A204.1 (cell line): ENCODE results near the gene KCNK5.

Experiments used
- FAIRE-seq: peaks from 2 replicates; lab custom pipeline; 2012; peaks lifted over from hg19 to GRCh38; lab: Jason Lieb, UNC

KCNK5 gene

DNA sequence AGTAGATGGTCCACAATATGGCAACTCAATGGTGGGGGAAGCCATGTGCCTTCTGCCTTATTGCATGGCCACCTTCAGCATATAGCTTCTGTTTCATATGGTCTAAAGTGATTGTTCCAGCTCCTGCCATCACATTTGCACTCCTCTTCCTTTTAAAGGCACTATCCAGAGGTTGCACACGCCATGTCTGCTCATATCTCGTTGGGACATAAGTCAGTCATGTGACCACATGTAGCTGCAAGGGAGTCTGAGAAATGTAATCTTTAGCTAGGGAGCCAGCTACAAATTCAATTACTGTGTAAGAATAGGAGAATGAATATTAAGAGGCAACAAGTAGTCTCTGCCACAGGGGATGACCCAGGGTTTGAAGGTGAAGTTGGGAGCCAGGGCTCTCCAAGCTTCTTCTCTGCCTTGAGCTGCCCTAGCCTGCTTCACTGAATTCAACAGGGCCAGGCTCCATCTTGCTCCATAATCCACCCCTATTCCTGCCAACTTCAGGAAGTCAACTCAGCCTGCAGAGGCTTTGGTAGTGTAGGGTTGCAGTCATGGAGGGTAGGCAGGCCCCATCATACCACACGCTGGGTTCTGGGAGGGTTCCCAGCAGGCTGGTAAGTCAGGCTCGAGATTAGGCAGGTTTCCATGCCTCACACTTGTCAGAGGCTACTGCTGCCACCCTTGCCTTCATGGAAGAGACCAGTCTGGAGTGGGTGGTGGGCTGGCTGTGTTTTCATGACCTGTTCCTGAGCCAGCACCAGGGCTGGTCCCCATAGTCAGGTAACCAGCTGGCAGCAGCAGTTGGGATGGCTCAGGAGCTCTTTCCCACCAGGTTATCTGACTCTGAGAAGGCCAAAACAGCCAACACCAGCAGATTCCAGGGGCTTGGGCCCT, 57.5 kb downstream of the KCNK5 start:
- FAIRE-seq, result no peak

GRCh38 chr6:39170860-39171259, 58.4 kb downstream of the KCNK5 start:
- FAIRE-seq, result no peak

- FAIRE-seq, result no peak
Measured at GRCh38 chr6:39170389-39170788, 58.9 kb downstream of the KCNK5 start.

DNA sequence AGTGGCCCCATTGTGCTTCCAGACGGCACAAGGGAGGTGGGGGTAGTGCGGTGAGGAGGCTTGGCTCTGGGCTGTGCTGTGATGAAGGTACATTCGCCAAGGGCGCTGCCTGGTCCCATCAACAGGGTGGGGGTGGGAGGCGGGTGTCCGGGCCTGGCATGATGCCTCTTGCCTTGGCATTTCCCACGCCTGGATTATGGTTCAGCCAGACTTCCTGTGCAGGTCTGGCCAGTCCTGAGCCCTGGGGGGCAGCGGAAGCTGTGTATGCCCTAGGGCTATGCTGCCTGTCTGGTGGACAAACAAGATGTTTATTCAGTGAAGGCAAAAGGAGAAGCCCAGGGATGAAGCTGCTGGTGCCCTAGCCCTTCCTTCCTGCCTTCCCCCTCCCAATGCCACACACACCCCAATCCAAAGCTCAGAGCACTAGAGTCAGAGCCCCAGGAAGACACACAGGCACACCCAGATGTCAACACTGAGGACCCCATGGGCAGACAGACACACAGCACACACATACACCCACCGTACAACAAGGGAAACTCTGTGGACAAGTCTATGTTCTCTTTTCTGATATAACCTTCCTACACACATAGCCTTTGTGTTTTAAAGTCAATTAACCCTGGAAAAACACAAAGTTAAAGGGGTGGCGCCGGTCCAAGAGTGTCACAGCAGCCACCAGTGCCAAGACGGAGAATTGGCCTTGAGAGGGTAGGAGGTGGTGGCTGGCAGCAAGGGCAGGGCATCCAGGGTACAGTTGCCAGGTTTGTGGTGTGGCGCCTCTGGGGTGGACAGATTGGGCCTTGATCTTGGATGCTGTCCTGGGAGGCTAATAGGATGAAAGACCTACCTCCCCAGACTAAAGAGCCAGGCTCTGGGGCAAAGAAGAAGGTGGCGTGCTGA, 59.6 kb downstream of the KCNK5 start:
- FAIRE-seq, result no peak

- no peak for FAIRE-seq
Measured at GRCh38 chr6:39167866-39168625, 61.2 kb downstream of the KCNK5 start.

GRCh38 chr6:39167321-39167720, 62.0 kb downstream of the KCNK5 start:
- FAIRE-seq, result no peak

GRCh38 chr6:39166912-39167290, 62.4 kb downstream of the KCNK5 start:
- no peak for FAIRE-seq

DNA sequence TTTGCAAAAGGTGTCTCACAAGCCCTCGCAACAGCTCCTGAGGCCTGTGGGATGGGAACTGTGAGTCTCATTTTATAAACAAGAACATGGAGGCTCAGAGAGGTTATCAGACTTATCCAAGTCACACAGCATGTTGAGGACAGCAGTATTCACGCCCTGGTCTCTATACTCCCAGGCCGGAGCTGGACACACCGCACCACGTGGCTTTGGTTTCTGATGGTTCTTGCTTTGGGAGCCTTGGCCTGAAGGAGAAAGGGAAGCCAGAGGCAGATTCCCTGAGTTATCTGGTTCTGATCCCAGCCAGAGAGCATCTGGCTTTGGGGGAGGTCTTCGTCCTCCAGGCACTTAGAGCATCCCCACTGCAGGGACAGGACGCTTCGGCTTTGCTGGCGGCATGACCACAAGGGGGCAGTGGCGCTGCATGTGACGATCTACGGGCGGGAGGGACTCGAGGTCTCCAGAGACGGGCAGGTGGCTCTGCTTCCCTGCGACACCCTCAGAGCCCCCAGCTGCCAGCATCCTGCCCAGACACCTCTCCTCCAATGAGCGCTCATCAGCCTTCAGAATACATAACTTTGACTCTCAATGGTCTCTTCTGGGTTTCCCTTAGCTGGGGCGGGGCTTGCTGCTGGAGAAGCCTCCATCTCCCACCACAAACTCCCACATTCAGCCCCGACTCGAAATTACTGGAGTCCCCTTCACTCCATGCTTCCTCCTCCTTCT, 62.9 kb downstream of the KCNK5 start:
- FAIRE-seq, result no peak

DNA sequence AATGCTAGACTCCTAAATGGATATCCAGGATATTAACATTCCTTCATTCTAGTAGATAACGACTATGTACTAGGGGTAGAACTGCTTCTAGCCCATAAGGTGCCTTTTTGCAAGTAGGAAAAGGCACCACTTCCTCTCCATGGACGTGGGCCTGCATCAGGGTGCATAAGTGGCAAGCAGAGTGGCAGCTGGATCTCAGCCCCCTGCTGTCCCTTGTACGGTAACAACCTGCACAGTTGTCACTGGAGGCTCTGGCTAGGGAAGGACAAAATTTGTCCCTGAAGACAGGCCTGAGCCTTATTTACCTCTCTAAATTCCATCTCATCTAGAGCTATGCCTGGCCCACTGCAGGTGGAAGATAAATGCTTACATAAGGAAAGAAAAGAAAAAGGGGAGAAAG, 71.8 kb downstream of the KCNK5 start:
- no peak for FAIRE-seq

DNA sequence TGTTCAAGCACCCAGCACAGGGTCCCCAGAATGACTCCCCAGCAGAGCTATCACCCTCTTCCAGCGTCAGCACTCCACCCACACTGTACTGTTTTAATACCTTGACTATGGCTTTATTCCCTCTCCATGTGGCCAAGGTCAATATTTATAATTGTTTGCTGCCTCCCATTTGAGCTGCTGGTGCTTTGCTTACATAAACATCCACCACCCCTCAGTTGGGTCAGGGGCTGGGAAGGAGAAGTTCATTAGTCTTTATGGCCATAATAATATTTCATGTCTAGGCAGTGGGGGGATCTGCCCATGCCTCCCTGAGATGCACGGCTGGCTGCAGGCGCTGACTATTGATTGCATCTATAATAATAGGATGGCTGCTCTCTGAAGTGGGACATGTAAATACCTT, 72.5 kb downstream of the KCNK5 start:
- FAIRE-seq, result no peak

GRCh38 chr6:39154705-39155104, 74.6 kb downstream of the KCNK5 start:
- no peak for FAIRE-seq

- FAIRE-seq, result no peak
Measured at GRCh38 chr6:39153766-39154397, 75.4 kb downstream of the KCNK5 start.

DNA sequence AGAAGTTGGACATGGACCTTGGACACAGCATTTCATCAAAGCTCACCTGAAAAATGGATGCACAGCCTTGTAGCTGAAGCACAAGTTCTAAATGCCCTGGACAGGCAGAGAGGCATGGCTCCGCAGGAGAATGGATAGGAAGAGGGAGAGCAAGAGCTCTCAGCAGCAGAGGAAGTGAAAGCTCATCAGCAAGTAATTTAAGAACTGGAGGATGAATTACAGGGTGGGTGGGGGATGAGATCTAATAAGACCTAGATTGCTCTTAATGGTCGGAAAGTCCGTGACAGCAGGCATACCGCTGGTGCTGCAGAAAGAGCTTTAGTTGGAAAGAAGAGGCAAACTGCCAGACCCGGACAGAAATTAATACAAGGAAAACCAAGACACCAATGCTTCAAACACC, 77.0 kb downstream of the KCNK5 start:
- no peak for FAIRE-seq

- no peak for FAIRE-seq
Measured at GRCh38 chr6:39151211-39151610, 78.1 kb downstream of the KCNK5 start.

DNA sequence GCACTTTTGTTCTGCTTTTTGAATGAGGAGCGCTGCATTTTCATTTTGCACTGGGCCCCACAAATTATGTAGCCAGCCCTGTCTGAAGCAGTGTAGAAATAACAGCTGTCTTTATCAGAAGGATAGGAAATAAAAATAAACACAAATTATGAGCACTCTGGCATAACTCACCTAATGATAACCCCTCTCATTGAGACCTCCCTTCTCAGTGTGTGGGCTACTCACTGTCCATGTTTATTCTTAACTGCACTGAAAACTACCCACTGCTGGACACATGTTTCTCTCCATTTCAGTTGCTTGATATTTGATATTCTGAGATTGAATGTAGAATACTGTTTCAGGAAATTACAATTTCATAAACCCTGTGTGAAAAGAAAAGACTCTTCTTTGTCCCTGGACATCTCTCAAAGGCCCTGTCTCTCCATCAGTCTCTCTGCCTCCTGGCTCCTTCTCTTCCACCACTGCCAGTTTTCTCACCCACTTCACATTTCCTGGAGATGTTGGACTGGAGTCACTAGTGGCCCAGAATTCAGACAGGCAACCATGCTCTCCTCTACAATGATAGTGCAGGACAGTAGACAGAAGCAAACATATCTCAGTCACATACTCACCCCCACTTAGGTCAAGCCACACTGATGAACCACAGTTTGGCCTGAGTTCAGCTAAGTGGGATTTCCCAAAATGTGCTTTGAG, 84.6 kb downstream of the KCNK5 start:
- FAIRE-seq, result no peak

- FAIRE-seq, result no peak
Measured at GRCh38 chr6:39143238-39143930, 85.9 kb downstream of the KCNK5 start.

DNA sequence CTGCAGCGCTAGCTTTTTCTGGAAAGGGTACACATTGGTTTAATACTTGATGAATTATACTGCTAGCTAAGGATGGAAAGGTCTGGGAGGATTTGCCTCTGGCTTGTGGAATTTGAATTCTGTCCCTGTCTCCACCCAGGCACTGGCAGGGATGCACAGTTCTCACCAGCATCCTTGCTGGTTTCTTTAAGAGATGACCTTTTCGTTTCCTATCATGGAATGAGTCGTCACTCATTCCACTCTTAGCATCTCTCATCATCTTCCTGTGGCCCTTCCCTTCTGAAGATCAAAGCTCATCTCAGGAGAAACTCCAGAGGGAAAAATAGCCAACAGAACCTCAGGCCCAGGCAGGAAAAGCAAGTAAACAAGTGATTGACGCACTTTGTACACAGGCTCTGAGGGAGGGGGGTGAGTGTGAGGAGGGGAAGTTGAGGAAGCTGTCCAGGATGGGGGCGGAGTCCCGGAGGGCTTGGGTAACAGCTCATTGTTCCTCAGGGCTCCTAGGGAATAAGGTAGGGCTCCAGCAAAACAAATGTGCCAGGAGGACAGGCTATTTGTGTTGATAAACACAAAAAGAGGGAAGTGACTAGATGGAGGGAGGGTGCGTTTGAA, 88.6 kb downstream of the KCNK5 start:
- FAIRE-seq, result no peak
